Prostate gland (tissue), 2 donors: Measurements from ENCODE around the gene CRAT.

Experiments
- CTCF ChIP-seq, 4 experiments: fragments of 200-600 bp in 2 of 4; fragments of 450-650 bp in 2 of 4; sonication (generic) in 2 of 4; IDR thresholded peaks; 1 replicate in 3 of 4; 2 replicates in 1 of 4; pipeline ENCODE4 v1.5.1; 2016 to 2019; ENCODE audit warnings: antibody characterized with exemption in 4 of 4, mild to moderate bottlenecking in 2 of 4, moderate library complexity in 2 of 4
- POLR2A ChIP-seq: fragments of 450-650 bp; IDR thresholded peaks from one replicate; pipeline ENCODE4 v1.6.1; 2016; ENCODE audit warnings: antibody characterized with exemption, mild to moderate bottlenecking
- POLR2AphosphoS5 ChIP-seq: sonication (generic); formaldehyde crosslinking; IDR thresholded peaks from one replicate; pipeline ENCODE4 v1.6.1; 2017; ENCODE audit warnings: antibody characterized with exemption

GRCh38 chr9:129150672-129151211, 40.1 kb upstream of the CRAT start:
- TF ChIP-seq POLR2AphosphoS5 (no peak), CTCF (IDR thresholded peaks at IDR 0.05) (no peak), POLR2A (no peak)
